Smooth muscle cell (in vitro differentiated cells): ENCODE data around the gene KLHL35. TPM values are rescaled to one million over a fixed set of nuclear protein-coding genes. Genes with fewer than 3 reads are reported as not detected.

ENCODE experiments used
- DNase-seq: peaks from one replicate; lab custom pipeline; 2025; ENCODE audit not compliant: unreplicated experiment; lab: John Stamatoyannopoulos, UW
- H2AFZ ChIP-seq: fragments of 200-600 bp; sonication (generic); 2 replicates; pipeline ENCODE4 v1.6.0; 2016; ENCODE audit warnings: antibody characterized with exemption, low read depth, mild to moderate bottlenecking
- H3F3A ChIP-seq: fragments of 200-600 bp; sonication (generic); 2 replicates; pipeline ENCODE4 v1.6.0; 2017; ENCODE audit warnings: antibody characterized with exemption, low read depth
- H3K27ac ChIP-seq: fragments of 200-600 bp; sonication (generic); 2 replicates; pipeline ENCODE4 v1.5.1; 2016; ENCODE audit warnings: low read depth, mild to moderate bottlenecking
- H3K27me3 ChIP-seq: fragments of 200-600 bp; sonication (generic); 2 replicates; pipeline ENCODE4 v1.6.1; 2016; ENCODE audit warnings: low read depth, mild to moderate bottlenecking
- H3K36me3 ChIP-seq: fragments of 200-600 bp; sonication (generic); 2 replicates; pipeline ENCODE4 v1.5.1; 2016; ENCODE audit warnings: low read depth
- H3K4me1 ChIP-seq: fragments of 200-600 bp; sonication (generic); 2 replicates; pipeline ENCODE4 v1.5.1; 2016; ENCODE audit warnings: low read depth
- H3K4me2 ChIP-seq: fragments of 200-600 bp; sonication (generic); 2 replicates; pipeline ENCODE4 v1.6.0; 2016; ENCODE audit warnings: mild to moderate bottlenecking
- H3K4me3 ChIP-seq: fragments of 200-600 bp; sonication (generic); 2 replicates; pipeline ENCODE4 v1.5.1; 2016; ENCODE audit warnings: mild to moderate bottlenecking
- H3K79me2 ChIP-seq: fragments of 200-600 bp; sonication (generic); 2 replicates; pipeline ENCODE4 v1.6.0; 2016; ENCODE audit warnings: low read depth, mild to moderate bottlenecking
- H3K9ac ChIP-seq: fragments of 200-600 bp; sonication (generic); 2 replicates; pipeline ENCODE4 v1.6.0; 2016; ENCODE audit warnings: low read depth
- H3K9me3 ChIP-seq: fragments of 200-600 bp; sonication (generic); replicated peaks from 2 replicates; pipeline ENCODE4 v1.5.1; 2016; ENCODE audit warnings: low read depth
- H4K20me1 ChIP-seq: fragments of 200-600 bp; sonication (generic); 2 replicates; pipeline ENCODE4 v1.6.0; 2016; ENCODE audit warnings: low read depth
- WGBS: methylation state at CpG from one replicate; pipeline ENCODE4 v1.1.7; 2016; ENCODE audit warnings: low lambda C conversion rate; 5-methylcytosine and 5-hydroxymethylcytosine counted together
- polyA plus RNA-seq: library from polyadenylated mRNA; unstranded; fragments of >200 nt; fragmentation: Nextera tagmentation; extraction: Ambion mirVana; gene quantifications from 2 replicates; pipeline ENCODE4 v1.2.1, GENCODE V29; 2016
- total RNA-seq: library from RNA; depleted of rRNA; stranded (reverse); fragments of >200 nt; gene quantifications from 2 replicates; pipeline ENCODE4 v1.2.3, GENCODE V29; 2014
- TF ChIP-seq, protein P1 (sequence below): fragments of 200-600 bp; sonication (generic); IDR thresholded peaks from 2 replicates; pipeline ENCODE4 v1.5.1; 2017; ENCODE audit warnings: borderline replicate concordance, mild to moderate bottlenecking, antibody characterized with exemption; ENCODE audit not compliant: insufficient read depth, poor library complexity, severe bottlenecking

The KLHL35 gene
- total and polyA plus RNA-seq, 2 experiments from 2014 or later, result 1.0 to 3.0 TPM

GRCh38 chr11:75439495-75440120 lies 6.6 kb upstream of the KLHL35 start:
- no peak for DNase-seq
- WGBS, result 90% methylated on average over 13 of the region's 13 CpGs
- H3F3A ChIP-seq, result no peaks in the 10 kb centered on the region
- no peaks in the 10 kb centered on the region for H3K4me1 ChIP-seq
- H3K9me3 ChIP-seq, result no peaks in the 10 kb centered on the region
- H3K27ac ChIP-seq, result no peak overlapping the region
- H4K20me1 ChIP-seq, result no peaks in the 10 kb centered on the region
- H3K4me2 ChIP-seq, result no peak overlapping the region
- TF ChIP-seq, protein P1, sequence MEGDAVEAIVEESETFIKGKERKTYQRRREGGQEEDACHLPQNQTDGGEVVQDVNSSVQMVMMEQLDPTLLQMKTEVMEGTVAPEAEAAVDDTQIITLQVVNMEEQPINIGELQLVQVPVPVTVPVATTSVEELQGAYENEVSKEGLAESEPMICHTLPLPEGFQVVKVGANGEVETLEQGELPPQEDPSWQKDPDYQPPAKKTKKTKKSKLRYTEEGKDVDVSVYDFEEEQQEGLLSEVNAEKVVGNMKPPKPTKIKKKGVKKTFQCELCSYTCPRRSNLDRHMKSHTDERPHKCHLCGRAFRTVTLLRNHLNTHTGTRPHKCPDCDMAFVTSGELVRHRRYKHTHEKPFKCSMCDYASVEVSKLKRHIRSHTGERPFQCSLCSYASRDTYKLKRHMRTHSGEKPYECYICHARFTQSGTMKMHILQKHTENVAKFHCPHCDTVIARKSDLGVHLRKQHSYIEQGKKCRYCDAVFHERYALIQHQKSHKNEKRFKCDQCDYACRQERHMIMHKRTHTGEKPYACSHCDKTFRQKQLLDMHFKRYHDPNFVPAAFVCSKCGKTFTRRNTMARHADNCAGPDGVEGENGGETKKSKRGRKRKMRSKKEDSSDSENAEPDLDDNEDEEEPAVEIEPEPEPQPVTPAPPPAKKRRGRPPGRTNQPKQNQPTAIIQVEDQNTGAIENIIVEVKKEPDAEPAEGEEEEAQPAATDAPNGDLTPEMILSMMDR, result no peak
- H3K27me3 ChIP-seq, result no peaks in the 10 kb centered on the region
- no peak overlapping the region for H3K9ac ChIP-seq
- no peak overlapping the region for H3K4me3 ChIP-seq
- H2AFZ ChIP-seq, result no peak overlapping the region
- no peaks in the 10 kb centered on the region for H3K36me3 ChIP-seq
- H3K79me2 ChIP-seq, result no peaks in the 10 kb centered on the region

GRCh38 chr11:75439026-75439425 lies 6.0 kb upstream of the KLHL35 start:
- no peaks in the 10 kb centered on the region for H3K4me1 ChIP-seq

GRCh38 chr11:75437966-75438659 lies 5.1 kb upstream of the KLHL35 start:
- no peaks in the 10 kb centered on the region for H3K9me3 ChIP-seq
- TF ChIP-seq, protein P1, result no peak
- H3K4me1 ChIP-seq, result no peaks in the 10 kb centered on the region
- H3K27ac ChIP-seq, result no peak overlapping the region
- no peak for DNase-seq
- no peak overlapping the region for H3K9ac ChIP-seq
- 91% methylated on average over 13 of the region's 13 CpGs for WGBS
- no peaks in the 10 kb centered on the region for H3K36me3 ChIP-seq
- H2AFZ ChIP-seq, result no peak overlapping the region
- no peaks in the 10 kb centered on the region for H4K20me1 ChIP-seq
- peaks cover 10% of the 10 kb centered on the region for H3K27me3 ChIP-seq
- H3K79me2 ChIP-seq, result no peaks in the 10 kb centered on the region
- H3K4me2 ChIP-seq, result no peak overlapping the region
- no peaks in the 10 kb centered on the region for H3F3A ChIP-seq
- H3K4me3 ChIP-seq, result no peak overlapping the region

More at GRCh38 chr11:75439026-75439425, 6.0 kb upstream of the KLHL35 start:
- peaks cover under 1% of the 10 kb centered on the region for H3K27me3 ChIP-seq
- H3K9ac ChIP-seq, result no peak overlapping the region
- no peak for DNase-seq
- H3K9me3 ChIP-seq, result no peaks in the 10 kb centered on the region
- no peaks in the 10 kb centered on the region for H4K20me1 ChIP-seq
- H3K79me2 ChIP-seq, result no peaks in the 10 kb centered on the region
- no peaks in the 10 kb centered on the region for H3F3A ChIP-seq
- TF ChIP-seq, protein P1, result no peak
- no peaks in the 10 kb centered on the region for H3K36me3 ChIP-seq
- no peak overlapping the region for H3K4me2 ChIP-seq
- no peak overlapping the region for H2AFZ ChIP-seq
- H3K27ac ChIP-seq, result no peak overlapping the region
- H3K4me3 ChIP-seq, result no peak overlapping the region
- 81% methylated on average over 14 of the region's 14 CpGs for WGBS
